HG02981 (cell line): ENCODE data around the gene FRY.

Source experiments
- ATAC-seq: cut with Tn5 transposase; IDR thresholded peaks from one replicate; pipeline ENCODE4 v1.9.1; 2021; ENCODE audit warnings: mild to moderate bottlenecking, moderate library complexity; ENCODE audit not compliant: unreplicated experiment

The FRY gene

GRCh38 chr13:32164622-32165268 lies 133.2 kb downstream of the FRY start:
- no peak for ATAC-seq

DNA sequence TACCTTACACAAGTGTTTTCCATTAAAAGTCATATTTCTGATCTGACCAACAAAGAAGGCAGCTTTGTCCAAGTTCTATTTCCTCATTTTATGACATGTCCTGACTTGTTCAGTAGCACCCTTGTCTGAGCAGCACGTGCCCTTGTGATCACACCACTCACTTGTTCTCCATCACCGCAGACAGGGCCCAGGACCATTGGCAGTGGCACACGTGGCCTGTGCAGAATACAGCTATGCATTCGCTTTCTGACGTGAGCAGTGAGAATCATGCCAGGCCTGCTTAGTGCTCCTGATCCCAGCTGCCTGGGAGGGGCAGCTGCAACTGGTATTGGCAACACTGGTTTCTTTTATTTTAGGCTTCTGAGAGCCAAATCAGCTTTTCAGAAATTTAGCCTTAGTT lies 134.2 kb downstream of the FRY start:
- ATAC-seq = no peak

GRCh38 chr13:32168131-32168530 lies 136.6 kb downstream of the FRY start:
- no peak for ATAC-seq

DNA sequence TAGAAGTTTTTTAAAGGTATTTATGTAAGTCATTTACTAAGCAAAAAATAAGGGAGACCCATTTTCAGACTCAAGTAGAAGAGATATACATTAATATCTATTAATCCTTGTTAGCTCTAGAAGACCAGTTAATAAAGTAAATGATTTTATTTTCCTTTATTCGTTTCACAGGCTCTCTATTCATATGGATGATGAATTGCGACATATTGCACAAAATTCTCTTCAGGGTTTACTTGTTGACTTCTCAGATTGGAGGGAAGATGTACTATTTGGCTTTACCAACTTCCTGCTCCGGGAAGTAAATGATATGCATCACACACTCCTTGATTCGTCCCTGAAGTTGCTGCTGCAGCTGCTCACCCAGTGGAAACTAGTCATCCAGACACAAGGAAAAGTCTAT lies 139.3 kb downstream of the FRY start:
- no peak for ATAC-seq

GRCh38 chr13:32173881-32174280 lies 142.3 kb downstream of the FRY start:
- ATAC-seq = no peak

- ATAC-seq = no peak
Measured at GRCh38 chr13:32174366-32174765, 142.8 kb downstream of the FRY start.

DNA sequence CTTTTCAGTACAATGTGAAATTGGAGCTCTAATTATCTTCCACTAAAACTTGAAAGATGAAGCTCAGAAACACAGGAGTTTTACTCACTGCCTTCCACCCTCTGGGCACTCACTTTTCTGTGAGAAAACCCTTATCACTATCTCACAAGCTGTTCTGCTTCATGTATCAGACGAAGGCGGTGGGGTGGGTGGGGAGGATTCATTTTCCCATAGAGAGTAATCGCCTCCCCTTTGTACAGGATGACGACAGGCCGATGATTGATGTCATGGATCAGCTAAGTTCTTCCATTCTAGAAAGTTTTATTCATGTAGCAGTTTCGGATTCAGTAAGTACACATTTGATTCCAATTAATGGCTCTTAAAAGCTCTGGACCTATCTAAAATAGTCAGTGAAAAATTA lies 143.7 kb downstream of the FRY start:
- no peak for ATAC-seq

- ATAC-seq = no peak
Measured at GRCh38 chr13:32175943-32176342, 144.4 kb downstream of the FRY start.

GRCh38 chr13:32176696-32177095 lies 145.1 kb downstream of the FRY start:
- no peak for ATAC-seq

- ATAC-seq = no peak
Measured at GRCh38 chr13:32178763-32179162, 147.2 kb downstream of the FRY start.

DNA sequence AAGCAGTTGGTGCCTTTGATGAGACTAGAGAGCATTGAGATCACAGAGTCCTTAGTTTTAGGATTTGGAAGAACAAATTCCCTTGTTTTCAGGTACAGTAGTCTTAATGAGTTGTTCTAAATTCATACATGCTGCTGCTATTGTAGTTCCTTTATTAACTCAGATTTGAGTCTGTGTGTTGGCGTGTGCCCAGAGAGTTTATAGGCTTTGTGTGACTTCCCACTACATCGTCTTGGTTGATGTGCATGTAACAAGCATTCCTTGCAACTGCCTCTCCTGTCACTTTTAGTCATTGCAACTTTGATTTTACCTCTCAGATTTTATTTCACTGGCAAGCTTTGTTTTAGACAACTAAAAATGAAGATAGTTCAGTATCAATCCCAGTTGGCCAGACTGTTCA lies 148.1 kb downstream of the FRY start:
- no peak for ATAC-seq

DNA sequence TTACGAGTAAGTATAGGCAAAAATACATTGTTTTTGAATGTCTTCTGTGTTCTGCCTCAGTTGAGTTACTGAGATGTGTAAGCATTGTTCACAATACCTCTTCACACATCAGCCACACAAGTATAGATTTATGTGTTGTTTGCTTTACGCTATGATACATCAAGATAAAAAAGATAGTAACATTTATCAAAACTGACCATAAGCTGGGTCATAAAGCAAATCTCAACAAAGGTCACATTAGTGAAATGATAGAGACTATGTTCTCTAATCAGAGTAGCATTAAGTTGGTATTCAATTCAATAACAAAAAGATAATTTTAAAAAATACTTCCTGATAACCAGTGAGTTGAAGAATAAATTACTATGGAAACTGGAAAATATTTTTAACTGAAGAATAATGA lies 156.1 kb downstream of the FRY start:
- no peak for ATAC-seq

GRCh38 chr13:32191452-32191998 lies 160.0 kb downstream of the FRY start:
- ATAC-seq = no peak

- no peak for ATAC-seq
Measured at GRCh38 chr13:32195713-32196112, 164.1 kb downstream of the FRY start.

DNA sequence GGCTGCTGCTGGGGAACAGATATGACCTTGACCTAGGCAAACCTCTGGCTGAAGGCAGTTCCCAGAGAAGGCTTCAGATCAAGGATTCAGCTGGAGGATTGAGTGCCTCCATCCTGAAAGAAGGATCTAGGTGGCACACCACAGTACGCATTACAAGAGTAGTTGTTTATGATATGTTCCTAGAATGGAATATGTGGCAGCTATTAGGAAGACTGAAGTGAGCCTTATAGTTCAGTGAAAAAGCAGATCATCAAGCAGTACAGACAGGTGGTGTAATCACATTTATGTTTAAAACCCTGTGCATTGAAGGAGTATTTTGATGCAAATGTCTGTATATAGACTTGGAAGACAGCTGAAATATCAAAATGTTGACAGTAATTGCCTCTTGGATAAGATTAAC lies 167.6 kb downstream of the FRY start:
- ATAC-seq = no peak

GRCh38 chr13:32200741-32201140 lies 169.2 kb downstream of the FRY start:
- no peak for ATAC-seq

DNA sequence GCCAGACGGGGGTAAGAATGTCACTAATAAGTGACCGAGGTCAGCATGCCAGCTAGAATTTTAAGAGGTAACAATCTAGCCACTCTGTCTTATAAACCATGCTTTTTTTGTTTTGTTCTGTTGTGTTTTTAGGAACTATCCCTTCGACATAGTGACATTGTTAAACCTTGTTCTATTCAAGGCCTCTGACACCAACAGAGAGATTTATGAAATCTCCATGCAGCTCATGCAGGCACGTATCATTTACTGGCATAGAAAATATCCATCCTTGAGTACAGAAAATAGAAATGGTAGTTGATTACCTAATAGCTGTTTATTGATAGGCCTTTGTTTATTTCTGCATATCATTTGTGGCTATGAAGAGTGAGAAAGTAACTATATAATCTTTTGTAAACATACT lies 170.2 kb downstream of the FRY start:
- ATAC-seq = no peak

DNA sequence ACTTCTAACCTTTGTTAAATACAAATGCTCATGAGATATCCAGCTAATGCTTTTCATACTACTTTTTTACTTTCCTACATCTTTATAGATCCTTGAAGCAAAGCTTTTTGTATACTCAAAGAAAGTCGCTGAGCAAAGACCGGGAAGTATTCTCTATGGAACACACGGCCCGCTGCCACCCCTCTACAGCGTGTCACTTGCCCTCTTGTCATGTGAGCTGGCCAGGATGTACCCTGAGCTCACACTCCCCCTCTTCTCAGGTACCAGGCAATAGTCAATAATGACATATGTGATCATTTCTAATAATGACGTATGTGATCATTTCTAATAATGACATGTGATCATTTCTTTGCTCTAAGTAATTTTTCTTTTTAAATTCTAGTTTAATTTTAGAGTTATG lies 170.7 kb downstream of the FRY start:
- ATAC-seq = no peak

GRCh38 chr13:32203221-32203620 lies 171.6 kb downstream of the FRY start:
- ATAC-seq = no peak

DNA sequence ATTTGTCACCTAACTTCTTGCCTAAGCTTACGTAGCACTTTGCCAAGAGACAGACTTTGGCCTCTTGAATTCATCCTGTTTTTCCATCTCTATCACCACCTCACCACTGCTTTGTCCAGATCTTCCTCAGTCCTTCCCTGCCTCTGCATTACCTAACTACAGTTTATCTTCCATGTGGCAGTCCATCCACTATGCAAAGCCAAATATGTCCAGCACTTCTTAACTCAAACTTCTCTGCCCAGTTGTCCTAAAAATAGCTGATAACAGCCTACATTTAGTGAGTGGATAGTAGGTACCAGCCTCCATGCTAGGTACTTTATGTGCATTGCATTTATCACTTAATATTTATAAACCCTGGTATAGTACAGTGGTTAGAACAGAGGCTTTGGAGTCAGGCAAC lies 172.2 kb downstream of the FRY start:
- ATAC-seq = no peak

DNA sequence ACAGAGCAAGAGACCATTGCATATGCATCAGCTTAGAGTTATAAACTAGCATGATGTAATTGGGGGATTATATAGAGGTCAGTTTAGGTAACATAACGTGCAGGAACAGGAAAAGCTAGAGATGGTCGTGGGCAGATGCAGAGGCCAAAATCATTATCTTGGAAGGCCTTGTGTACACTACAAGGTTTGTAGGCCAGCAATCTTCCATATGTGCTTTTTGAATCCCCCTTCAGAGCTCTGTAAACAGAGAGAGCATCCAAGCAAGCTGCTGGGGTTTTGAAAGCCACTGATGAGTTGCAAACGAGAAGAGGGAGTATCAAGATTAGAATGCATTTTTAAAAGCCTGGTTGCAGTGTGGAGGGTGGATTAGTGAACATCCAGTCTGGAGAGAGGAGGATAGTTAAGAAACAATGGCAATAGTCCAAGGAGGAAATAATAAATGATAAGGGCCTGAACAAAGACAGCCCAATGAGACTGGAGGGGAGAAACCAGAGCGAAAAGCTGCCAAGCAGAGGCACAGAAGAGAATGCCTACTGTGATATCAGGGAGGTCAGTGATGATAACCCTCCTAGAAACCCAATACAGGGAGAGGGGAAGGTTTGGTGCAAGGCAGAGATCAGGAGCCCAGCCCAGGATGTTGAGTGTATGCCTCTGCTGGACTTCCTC lies 174.0 kb downstream of the FRY start:
- ATAC-seq = no peak

GRCh38 chr13:32206097-32206740 lies 174.6 kb downstream of the FRY start:
- ATAC-seq = no peak
